ENCODE results near the gene ATAD5. TPM values are rescaled to one million over a fixed set of nuclear protein-coding genes. Genes with fewer than 3 reads are reported as not detected.
"Not testable (repeated sequence)": the region's sequence is repeated elsewhere in the genome, so short reads cannot be mapped to it uniquely, and the experiment has no call there.

Gene ATAD5
- polyA plus RNA-seq, 2 donors = 0.99 to 1.1 TPM

- WGBS, 2 donors = 91 to 93% methylated on average over 8 of the region's 8 CpGs
- not testable (repeated sequence) for H3K27me3 ChIP-seq (ENCODE audit: control insufficient read depth in 1 of 2, insufficient read depth in 2 of 2, low read length in 2 of 2); H3K27ac ChIP-seq (ENCODE audit: low read depth in 2 of 2, low read length in 1 of 2); H3K4me1 ChIP-seq (ENCODE audit: control insufficient read depth in 2 of 2, insufficient read depth in 2 of 2, low read length in 1 of 2); H3K4me3 ChIP-seq (ENCODE audit: low read depth in 1 of 2, low read length in 2 of 2); H3K36me3 ChIP-seq (ENCODE audit: control insufficient read depth in 2 of 2, insufficient read depth in 2 of 2, low read length in 1 of 2); H3K9me3 ChIP-seq (ENCODE audit: control insufficient read depth in 2 of 2, insufficient read depth in 1 of 2, low read depth in 1 of 2, low read length in 1 of 2)
These were observed 99.8 kb downstream of the ATAD5 start for GRCh38 chr17:30931582-30931981.

GRCh38 chr17:30933966-30934365 is 102.2 kb downstream of the ATAD5 start:
- H3K9me3 ChIP-seq (ENCODE audit: control insufficient read depth in 2 of 2, insufficient read depth in 1 of 2, low read depth in 1 of 2, low read length in 1 of 2) = no peaks in the 10 kb centered on the region
- no peaks in the 10 kb centered on the region for H3K36me3 ChIP-seq (ENCODE audit: control insufficient read depth in 2 of 2, insufficient read depth in 2 of 2, low read length in 1 of 2)
- H3K4me1 ChIP-seq (ENCODE audit: control insufficient read depth in 2 of 2, insufficient read depth in 2 of 2, low read length in 1 of 2) = no peaks in the 10 kb centered on the region
- H3K4me3 ChIP-seq (ENCODE audit: low read depth in 1 of 2, low read length in 2 of 2) = no peak overlapping the region
- no peaks in the 10 kb centered on the region for H3K27me3 ChIP-seq (ENCODE audit: control insufficient read depth in 1 of 2, insufficient read depth in 2 of 2, low read length in 2 of 2)
- H3K27ac ChIP-seq (ENCODE audit: low read depth in 2 of 2, low read length in 1 of 2) = no peak overlapping the region
- WGBS, 2 donors = 69% methylated on average over 5 of the region's 5 CpGs

- Histone ChIP-seq H3K9me3 (ENCODE audit: control insufficient read depth in 2 of 2, insufficient read depth in 1 of 2, low read depth in 1 of 2, low read length in 1 of 2) (no peaks in the 10 kb centered on the region), H3K4me1 (ENCODE audit: control insufficient read depth in 2 of 2, insufficient read depth in 2 of 2, low read length in 1 of 2) (no peaks in the 10 kb centered on the region), H3K4me3 (ENCODE audit: low read depth in 1 of 2, low read length in 2 of 2) (no peak overlapping the region), H3K27ac (ENCODE audit: low read depth in 2 of 2, low read length in 1 of 2) (no peak overlapping the region), H3K27me3 (ENCODE audit: control insufficient read depth in 1 of 2, insufficient read depth in 2 of 2, low read length in 2 of 2) (no peaks in the 10 kb centered on the region), H3K36me3 (ENCODE audit: control insufficient read depth in 2 of 2, insufficient read depth in 2 of 2, low read length in 1 of 2) (no peaks in the 10 kb centered on the region)
- WGBS, 2 donors = 81 to 83% methylated on average over 13 of the region's 13 CpGs
These were observed 107.4 kb downstream of the ATAD5 start for GRCh38 chr17:30939051-30939689.

GRCh38 chr17:30942308-30943079 is 110.7 kb downstream of the ATAD5 start:
- Histone ChIP-seq H3K27me3 (ENCODE audit: control insufficient read depth in 1 of 2, insufficient read depth in 2 of 2, low read length in 2 of 2) (no peaks in the 10 kb centered on the region), H3K36me3 (ENCODE audit: control insufficient read depth in 2 of 2, insufficient read depth in 2 of 2, low read length in 1 of 2) (no peaks in the 10 kb centered on the region), H3K9me3 (ENCODE audit: control insufficient read depth in 2 of 2, insufficient read depth in 1 of 2, low read depth in 1 of 2, low read length in 1 of 2) (no peaks in the 10 kb centered on the region), H3K4me3 (ENCODE audit: low read depth in 1 of 2, low read length in 2 of 2) (no peak overlapping the region), H3K27ac (ENCODE audit: low read depth in 2 of 2, low read length in 1 of 2) (no peak overlapping the region), H3K4me1 (ENCODE audit: control insufficient read depth in 2 of 2, insufficient read depth in 2 of 2, low read length in 1 of 2) (no peaks in the 10 kb centered on the region)
- WGBS, 2 donors = 58 to 62% methylated on average over 4 of the region's 4 CpGs

Other genes starting within 250 kb of the ATAD5 start
- gene CRLF3, start 7.3 kb upstream of the ATAD5 start, polyA plus RNA-seq = 10 to 100 TPM in 1 of 2 donors, 1 to 10 TPM in 1; 9.3 to 10.9 TPM
- gene TEFM, start 74.3 kb downstream of the ATAD5 start, polyA plus RNA-seq = 1 to 10 TPM; 5.0 to 9.2 TPM
- gene ADAP2, start 90.0 kb downstream of the ATAD5 start, polyA plus RNA-seq = 1 to 10 TPM; 1.2 to 2.4 TPM
- gene RNF135, start 139.1 kb downstream of the ATAD5 start, polyA plus RNA-seq = 10 to 100 TPM; 14.9 to 17.9 TPM

Data from esophagus (tissue), 2 donors.